Nucleus accumbens (tissue), 56 donors: ENCODE results near the gene CXXC1.
"Not testable (repeated sequence)": the region's sequence is repeated elsewhere in the genome, so short reads cannot be mapped to it uniquely, and the experiment has no call there.

Experiments
- DNase-seq, 56 donors: peaks; one replicate each; lab custom pipeline; 2025; lab: John Stamatoyannopoulos, UW

The CXXC1 gene

DNA sequence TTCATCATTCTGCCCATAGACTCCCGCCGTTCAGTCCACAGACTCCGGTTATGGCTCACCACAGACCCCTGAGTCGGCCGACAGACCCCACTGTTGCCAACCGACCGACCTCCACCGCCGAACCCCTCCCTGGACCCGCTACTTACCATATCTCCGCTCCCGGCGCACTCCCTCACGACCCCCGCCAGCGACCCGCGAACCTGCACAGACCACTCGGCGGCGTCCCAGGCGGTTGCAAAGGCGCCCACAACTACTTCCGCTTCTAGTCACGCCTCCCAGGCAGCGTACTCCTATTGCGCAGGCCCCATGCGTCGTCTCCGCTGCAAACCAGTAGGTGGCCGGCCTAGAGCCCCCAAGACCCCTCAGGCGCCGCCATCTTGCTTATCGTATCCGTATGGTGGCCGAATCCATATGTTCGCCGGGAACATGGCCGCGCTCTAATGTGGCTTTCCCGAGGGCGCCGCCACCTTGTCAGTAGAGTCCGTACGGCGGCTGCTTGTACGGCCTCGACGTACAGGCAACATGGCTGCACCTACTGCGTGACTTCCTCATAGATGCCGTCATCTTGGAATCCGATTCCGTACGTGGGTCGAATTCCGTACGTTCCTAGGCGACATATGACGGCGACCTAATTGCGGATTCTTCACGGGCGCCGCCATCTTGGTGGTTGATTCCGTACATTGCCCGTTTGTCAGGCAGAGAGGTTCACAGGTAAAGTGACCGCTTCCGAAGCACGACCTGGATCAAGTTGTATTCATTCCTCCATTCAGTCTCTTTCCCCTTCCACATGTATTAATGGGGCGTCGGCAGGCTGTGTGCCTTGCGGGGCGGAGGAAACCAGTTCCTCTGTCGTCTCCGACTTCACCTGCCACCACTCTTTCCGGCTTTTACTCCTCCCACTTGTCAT lies at the start of gene CXXC1:
TSS of gene CXXC1 (minus strand) at position 252 of the 907 bp plus-strand sequence. CDS start at position 149, 103 bp downstream.
- DNase-seq, result peak; percentile 83 to 100 (median 98)

DNA sequence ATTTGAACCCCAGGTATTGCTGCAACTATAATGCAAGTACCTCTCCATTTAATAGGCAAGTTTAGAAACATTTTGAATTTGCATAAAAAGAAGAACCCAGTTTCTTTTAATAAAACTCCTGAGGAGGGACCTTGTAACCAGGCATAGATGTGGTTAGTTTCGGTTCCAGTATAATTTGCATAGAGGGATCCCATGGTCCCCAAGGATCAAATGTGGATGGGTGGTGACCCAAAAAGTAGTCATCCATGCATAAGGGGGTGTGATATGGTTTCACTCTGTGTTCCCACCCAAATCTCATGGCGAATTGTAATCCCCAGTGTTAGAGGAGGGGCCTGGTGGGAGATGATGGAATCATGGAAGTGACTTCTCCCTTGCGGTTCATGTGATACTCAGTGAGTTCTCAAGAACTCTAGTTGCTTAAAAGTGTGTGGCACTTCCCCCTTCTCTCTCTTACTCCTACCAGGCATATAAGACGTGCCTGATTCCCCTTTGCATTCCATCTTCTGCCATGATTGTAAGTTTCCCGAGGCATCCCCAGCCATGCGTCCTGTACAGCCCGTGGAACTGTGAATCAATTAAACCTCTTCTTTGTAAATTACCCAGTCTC lies 47.2 kb upstream of the CXXC1 start:
- DNase-seq, result no peak

DNA sequence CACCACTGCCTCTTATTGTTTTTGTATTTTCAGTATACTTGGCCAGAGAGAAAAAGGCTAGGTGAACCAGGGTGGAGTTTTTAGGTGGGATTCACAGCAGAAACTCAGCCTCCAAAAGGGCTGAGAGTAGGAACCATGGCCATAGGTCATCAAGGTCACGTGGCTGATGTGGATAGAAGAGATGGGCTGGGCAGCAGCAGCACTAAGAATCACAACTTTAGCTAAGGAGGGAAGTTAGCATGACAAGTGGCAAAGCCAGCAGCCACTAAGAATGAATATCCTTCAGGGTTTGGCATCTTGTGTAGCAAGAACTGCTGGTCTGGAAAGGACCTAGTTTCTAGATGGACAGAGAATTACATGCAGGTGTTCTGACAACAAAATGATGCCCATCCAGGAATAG lies 44.2 kb upstream of the CXXC1 start:
- no peak for DNase-seq

DNA sequence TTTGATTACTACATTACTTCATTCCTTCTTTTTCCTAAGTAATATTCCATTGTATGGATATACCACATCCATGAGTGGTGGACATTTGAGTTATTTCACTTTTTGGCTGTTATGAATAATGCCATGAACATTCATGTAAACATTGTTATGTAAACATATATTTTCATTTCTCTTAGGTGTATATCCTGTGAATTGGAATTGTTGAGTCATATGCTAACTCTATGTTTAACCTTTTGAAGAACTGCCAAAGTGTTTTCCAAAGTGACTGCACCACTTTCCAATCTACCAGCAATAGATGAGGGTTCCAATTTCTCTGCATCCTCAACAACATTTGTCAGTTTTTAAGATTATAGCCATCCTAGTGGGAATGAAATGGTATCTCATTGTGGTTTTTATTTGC lies 42.7 kb upstream of the CXXC1 start:
- DNase-seq, result no peak

DNA sequence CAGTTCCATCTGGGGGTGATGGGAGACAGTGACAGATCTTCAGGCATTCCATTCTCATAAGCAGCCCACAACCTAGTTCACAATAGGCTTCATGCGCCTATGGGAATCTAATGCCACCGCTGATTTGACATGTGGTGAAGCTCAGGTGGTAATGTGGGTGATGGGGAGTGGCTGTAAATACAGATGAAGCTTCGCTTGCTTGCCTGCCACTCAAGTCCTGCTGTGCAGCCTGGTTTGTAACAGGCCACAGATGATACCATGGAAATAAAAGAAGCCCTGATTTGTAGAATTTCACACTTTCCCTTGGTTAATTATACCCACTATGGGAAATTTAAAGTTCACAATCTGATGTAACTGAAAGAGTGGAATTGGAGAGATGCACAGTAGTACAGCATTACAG lies 40.5 kb upstream of the CXXC1 start:
- no peak for DNase-seq

DNA sequence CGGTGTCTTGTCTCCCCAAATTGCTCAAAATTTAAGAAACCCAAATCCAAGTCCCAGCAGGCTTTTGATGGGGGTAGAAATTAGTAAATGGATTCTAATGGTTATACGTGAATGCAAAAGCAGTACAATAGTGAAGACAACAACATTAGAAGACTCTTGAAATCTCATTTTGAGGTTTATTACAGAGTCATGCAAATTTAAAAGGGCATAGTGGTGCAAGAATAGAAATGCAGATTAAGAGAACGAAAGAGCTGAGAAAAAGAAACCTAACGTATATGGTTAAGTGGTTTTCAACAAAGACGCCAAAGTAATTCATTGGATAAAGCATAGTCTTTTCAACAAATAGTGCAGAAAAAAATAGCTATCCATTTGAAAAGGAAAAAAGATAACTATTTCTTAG lies 33.2 kb upstream of the CXXC1 start:
- no peak for DNase-seq

DNA sequence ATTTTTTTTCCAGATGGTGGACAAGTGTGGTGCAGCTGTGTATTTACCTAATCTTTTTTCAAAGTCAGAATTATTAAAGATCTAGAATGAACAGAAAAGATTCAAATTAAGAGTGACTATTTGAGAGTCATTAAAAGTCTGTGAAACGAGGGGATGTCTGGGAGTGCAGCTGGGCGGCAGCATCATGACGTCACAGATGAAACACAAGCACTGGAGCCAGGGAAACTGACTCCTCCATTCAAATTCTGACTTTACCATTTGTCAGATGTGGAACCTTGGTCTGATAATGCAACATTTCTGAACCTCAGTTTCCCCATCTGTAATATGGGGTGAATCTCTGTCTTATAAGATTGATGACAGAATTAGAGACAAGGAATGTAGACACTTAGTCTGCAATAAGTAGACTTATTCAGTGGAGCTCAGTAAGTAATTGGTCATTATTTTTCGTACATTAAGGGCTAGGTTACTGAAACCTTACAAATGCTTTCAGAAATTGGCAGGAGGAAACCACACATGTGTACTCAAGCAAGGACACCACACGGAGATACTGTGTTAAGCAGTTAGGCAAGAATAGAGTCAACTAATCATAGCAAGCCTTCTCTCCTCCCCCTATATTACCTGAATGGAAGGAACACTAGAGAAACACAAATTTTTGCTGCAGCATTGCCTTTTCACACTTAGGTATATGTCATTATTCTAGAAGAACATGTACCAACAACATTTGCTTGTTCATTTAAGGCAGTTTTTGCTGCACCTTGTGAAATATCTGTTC lies 27.8 kb upstream of the CXXC1 start:
- no peak for DNase-seq

DNA sequence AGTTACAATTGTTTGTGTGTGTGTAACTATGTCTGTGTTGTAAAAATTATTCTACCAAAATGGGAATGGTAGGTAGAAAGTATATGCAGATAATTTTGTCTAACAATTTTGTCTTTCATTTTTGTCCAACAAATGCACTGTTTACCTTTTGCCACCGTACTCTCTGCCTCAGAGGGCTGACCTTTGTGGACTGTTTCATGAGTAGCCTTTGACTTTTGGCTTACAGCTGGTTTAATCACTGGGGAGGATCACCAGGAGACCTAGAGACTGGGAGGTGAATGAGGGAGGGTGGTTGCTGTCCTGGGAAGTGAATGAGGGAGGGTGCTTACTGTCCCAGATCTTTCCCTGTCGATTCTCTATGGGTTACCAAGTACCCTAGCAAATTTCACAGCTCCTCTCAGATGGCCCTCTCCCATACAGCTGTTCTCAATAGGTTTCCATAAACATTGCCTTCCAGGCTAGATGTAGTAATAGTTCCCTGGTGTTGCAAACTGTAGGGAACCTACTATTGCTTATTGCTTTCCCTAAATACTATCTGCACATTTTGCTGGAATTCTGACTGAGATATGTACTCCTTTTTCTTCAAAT lies 26.5 kb upstream of the CXXC1 start:
- DNase-seq, result no peak

DNA sequence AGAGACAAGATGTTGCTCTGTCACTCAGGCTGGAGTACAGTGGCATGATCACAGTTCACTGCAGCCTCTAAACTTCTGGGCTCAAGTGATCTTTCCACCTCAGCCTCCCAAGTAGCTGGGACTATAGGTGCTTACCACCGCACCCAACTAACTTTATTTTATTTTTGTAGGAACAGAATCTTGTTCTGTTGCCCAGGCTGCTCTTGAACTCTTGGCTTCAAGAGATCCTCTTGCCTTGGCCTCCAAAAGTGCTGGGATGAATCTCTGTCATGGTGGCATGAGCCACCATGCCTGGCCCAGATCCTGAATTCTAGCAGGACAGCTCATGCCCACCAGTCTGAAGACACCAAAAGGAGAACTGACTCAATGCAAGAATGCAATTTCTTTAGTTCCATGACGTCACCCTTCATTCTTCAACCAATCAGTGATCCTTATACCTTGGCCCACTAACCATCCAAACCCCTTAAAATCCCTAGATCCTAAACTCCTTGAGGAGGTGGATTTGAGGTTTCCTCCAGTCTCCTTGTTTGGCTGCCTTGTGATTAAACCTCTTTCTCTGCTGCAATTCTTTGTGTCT lies 25.6 kb upstream of the CXXC1 start:
- DNase-seq, result no peak

DNA sequence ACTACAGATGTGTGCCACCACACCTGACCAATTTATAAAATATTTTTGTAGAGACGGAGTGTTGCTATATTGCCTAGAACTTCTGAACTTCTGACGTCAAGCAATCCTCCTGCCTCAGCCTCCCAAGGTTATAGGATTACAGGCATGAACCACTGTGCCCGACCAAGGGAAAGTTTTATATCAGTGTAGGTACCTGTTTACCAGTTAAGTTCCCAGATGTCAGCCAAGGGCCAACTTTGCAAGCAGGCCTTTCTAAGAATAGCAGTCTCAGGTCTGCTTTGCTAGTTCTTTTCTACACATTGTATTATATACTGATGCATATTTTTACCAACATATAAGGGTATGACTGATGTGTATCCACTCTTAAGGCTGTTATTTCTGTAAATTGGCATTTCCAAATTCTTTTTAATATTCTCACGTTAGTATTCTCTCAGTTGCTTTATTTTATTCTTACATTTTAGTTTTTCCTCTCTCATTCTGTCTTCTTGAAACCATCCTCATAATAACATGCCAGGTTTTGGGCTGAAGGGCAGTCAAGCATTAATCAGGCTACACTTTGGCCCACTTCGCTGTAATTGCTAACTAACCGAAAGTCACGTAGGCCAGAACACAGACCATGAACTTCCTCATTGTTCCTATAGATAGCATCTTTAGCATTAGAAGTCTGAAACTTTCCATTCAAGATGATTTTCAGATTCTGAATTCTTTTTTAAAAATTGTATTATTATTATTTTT lies 25.0 kb upstream of the CXXC1 start:
- DNase-seq, result no peak

DNA sequence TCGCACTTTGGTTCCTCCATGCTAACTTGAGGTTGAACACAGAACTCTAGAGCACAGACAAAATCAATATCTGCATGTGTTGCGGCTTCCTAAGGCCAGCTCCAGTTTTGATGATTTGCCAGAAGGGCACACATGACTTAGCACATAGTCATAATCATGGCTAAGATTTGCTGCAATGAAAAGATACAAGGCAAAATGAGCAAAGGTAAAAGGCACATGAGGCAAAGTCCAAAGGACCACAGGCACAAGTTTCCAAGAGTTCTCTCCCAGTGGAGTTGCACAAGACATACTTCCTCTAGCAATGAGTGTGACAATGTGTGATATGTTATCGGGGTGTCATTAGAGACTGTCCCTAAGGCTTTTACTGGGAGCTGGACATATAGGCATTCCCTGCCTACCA lies 24.2 kb upstream of the CXXC1 start:
- DNase-seq, result no peak

DNA sequence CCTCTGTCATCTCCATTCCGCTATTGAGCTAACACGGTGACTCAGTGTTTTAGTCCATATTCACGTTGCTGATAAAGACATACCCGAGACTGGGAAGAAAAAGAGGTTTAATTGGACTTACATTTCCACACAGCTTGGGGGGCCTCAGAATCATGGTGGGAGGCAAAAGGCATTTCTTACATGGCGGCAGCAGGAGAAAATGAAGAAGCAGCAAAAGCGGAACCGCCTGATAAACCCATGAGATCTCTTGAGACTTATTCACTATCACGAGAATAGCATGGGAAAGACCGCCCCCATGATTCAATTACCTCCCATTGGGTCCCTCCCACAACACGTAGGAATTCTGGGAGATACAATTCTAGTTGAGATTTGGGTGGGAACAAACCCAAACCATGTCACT lies 22.6 kb upstream of the CXXC1 start:
- DNase-seq, result no peak

DNA sequence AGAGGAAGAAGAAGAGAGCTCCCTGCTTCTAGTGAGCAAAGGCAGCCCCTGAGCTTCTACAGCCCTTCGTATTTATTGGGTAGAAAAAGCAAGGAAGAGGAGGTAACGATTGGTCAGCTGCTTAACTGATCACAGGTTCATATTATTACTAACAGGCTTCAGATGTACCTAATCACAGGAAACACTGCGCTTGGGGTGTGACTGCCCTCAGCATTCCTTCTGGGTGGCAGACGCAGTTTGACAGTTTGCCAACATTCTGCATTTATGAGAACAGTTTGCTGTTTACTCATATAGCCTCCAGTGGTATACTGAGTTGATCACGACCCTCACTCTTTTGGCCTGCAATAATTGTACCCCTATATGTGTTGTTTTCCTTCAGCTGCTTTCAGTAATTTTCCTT lies 21.4 kb upstream of the CXXC1 start:
- DNase-seq, result not testable (repeated sequence)

DNA sequence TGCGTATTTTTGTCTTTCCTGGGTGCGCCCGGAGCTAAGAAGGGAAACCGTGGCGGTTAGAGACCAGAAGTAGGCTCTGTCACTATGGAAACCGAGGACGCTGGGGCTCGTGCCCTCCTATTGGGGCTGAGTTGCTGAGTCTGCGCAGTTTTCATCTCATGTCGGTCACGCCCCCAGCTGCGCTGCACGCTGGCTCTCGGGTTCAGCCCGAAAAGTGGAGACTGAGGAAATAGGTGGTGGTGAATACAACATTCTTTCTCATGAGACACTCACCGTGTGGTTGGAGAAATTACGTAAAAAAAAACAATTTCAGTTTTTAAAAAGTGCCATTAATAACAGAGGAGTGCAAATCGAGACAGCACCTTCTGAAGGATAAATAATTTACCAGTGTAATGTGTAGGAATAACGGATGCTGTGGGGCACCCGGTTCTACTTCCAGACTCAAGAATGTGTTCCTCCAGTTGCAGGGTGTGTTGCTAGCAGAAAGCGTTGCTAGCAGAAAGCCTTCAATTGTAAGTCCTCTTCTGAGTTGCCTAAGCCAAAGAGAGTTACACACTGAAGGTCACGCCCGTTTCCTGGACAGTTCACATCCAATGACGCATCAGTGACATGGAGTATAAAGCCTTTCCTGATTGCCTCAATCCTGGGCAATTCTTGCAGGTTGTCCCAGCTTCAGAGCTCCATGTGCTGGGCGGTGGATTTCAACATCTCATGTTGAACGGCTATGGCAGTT lies 20.4 kb upstream of the CXXC1 start:
- peak in 55 of 56 donors; percentile 18 to 95 (median 73) for DNase-seq

DNA sequence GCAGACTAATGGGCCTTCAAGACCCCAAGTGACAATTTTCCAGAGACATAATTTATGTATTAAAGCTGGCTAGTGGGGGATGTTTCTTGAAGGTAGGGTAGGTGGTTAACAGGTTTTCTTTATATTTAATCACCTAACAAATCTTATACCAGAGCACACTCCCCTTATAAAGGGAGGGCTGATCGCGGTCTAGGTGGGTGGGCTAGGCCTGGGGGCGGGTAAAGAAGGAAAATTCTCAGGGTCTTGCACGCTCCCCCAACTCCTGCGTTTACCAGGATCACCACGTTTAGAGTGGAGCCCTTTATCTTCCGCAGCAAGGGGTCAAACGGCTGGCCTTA lies 19.9 kb upstream of the CXXC1 start:
- DNase-seq, result no peak

DNA sequence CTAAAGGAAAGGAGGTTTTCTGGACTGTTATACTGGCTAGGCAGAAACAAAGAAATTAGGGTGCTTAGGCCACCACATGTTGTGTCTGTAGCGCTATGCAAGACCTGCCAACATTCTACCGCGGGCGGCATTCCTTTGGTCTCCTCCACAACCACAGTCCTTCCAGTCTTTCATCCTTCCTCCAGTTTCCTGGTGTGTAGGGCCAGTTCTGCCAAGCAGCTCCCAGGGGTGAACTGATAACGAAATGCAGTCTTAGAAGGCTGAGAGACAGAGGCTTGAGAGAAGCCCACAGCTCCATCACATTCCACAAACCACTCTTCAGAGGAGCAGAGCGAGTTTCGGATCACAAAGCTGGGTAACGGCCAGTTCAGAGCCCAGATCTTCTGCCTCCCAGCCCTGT lies 19.5 kb upstream of the CXXC1 start:
- no peak for DNase-seq

DNA sequence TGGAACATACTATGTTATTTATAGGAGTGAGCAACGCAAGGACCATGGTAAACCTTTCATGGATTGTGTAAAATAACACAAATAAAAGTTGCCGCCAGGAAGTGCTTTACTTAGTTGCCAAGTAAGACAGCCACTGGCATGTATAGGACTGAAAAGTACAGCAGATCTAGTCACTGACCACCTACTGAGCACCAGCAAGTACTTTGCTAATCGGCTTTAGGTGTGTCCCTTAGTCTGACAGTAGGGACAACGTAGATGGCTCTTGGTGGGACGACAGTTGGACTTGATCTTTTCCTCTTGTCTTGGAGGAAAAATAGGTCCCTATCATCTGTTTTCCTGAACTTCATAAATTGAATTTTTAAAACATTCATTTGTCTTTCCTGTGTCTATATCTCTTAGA lies 13.6 kb upstream of the CXXC1 start:
- no peak for DNase-seq

DNA sequence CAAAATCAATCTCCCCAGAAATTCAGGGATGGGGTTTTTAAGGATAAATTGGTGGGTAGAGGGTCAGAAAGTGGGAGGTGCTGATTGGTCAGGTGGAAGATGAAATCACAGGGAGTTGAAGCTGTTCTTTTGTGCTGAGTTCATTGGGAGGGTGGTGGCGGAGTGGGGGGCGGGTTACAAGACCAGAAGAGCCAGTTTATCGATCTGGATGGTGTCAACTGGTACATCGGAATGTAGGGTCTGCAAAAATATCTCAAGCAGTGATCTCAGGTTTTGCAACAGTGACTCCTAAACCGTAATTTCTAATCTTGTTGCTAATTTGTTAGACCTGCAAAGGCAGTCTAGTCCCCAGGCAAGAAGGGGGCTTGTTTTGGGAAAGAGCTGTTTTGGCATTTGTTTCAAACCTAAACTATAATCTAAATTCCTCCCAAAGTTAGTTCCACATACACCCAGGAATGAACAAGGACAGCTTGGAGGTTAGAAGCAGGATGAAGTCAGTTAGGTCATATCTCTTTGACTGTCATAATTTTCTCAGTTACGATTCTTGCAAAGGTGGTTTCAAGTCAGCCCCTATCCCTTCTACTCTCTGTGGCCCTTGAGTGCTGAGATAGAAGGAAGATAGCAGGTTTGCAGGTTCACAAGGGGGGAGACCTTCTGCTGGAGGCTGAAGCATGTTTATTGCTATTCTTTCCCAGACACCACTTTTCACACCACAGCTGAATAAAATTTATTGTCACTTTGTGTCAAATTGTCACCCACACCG lies 12.3 kb upstream of the CXXC1 start:
- DNase-seq, result no peak
